Body of pancreas (tissue), 4 donors: Measurements from ENCODE around the gene FRMD7. TPM values are rescaled to one million over a fixed set of nuclear protein-coding genes. Genes with fewer than 3 reads are reported as not detected.

Experiments
- ATAC-seq: fragments of 150-250 bp; one replicate; pipeline ENCODE4 v1.9.1; 2016
- DNase-seq, 4 donors: peaks; one replicate each; pipeline ENCODE4 v3.0.0-alpha.2; 2019
- H3K27ac ChIP-seq, 4 donors: fragments of 200-600 bp; sonication (generic); 1 replicate in 3 of 4; 2 replicates in 1 of 4; pipeline versions ENCODE4 v1.5.1 to v1.6.1; 2016 to 2019; ENCODE audit warnings: mild to moderate bottlenecking in 1 of 4, mixed read lengths in 1 of 4, moderate library complexity in 1 of 4
- H3K27me3 ChIP-seq, 2 donors: fragments of 200-600 bp; sonication (generic); one replicate each; pipeline ENCODE4 v1.6.0; 2016; ENCODE audit warnings: mild to moderate bottlenecking in 1 of 2
- H3K36me3 ChIP-seq, 2 donors: fragments of 200-600 bp; sonication (generic); replicated peaks in 1 of 2; 2 replicates each; pipeline ENCODE4 v1.5.1; 2016; ENCODE audit warnings: low read depth in 2 of 2; ENCODE audit not compliant: insufficient read depth in 1 of 2
- H3K4me1 ChIP-seq: fragments of 200-600 bp; sonication (generic); one replicate; pipeline ENCODE4 v1.6.0; 2016
- H3K4me3 ChIP-seq, 2 donors: fragments of 200-600 bp; sonication (generic); 1 replicate in 1 of 2; 2 replicates in 1 of 2; pipeline ENCODE4 v1.5.1; 2016 to 2019
- H3K9me3 ChIP-seq, 3 donors: fragments of 200-600 bp; sonication (generic); 1 replicate in 2 of 3; 2 replicates in 1 of 3; pipeline ENCODE4 v1.5.1; 2016
- POLR2A ChIP-seq, 3 donors: fragments of 450-650 bp; IDR thresholded peaks; one replicate each; pipeline ENCODE4 v1.6.1; 2016; ENCODE audit warnings: antibody characterized with exemption in 3 of 3, mild to moderate bottlenecking in 2 of 3
- intact Hi-C: fragments of 100-400 bp; cut with DNase I; formaldehyde crosslinking; loops from one replicate; pipeline ENCODE4 v1.15.1; 2023
- total RNA-seq, 2 donors: library from RNA; depleted of rRNA; stranded (reverse); fragments of >200 nt; gene quantifications; one replicate each; pipeline ENCODE4 v1.1.0, GENCODE V29; 2016
- TF ChIP-seq, protein P1 (sequence below), 7 experiments: fragments of 450-650 bp in 4 of 7; fragments of 200-600 bp in 3 of 7; sonication (generic) in 3 of 7; IDR thresholded peaks; one replicate each; pipeline ENCODE4 v1.5.1; 2016 to 2019; ENCODE audit warnings: antibody characterized with exemption in 7 of 7

The FRMD7 gene
- total RNA-seq, 2 donors from 2014 or later: not detected

DNA sequence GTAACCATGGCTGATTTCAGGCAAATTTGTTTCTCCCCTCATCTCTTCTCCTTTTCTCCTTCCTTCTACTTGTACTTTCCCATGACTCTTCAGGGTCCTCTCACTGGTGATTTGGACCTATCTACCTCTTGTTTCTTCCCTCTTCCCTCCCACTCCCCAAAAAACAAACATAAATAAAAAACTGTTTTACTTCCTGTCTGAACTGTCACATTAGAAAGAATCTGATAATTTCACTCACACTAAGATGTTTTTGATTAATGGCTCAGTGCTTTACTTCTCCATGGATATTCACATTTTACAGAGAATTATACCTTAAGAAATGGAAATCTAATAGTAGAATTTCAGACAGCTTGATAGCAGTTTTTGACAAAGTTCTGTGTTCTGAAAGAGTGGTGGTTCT lies 97.6 kb downstream of the FRMD7 start:
- Histone ChIP-seq H3K27ac (no peak overlapping the region), H3K9me3 (no peaks in the 10 kb centered on the region), H3K4me3 (no peak overlapping the region), H3K27me3 (no peaks in the 10 kb centered on the region), H3K36me3 (no peaks in the 10 kb centered on the region), H3K4me1 (no peaks in the 10 kb centered on the region)
- TF ChIP-seq POLR2A (IDR thresholded peaks at IDR 0.05): no peak
- TF ChIP-seq, protein P1, sequence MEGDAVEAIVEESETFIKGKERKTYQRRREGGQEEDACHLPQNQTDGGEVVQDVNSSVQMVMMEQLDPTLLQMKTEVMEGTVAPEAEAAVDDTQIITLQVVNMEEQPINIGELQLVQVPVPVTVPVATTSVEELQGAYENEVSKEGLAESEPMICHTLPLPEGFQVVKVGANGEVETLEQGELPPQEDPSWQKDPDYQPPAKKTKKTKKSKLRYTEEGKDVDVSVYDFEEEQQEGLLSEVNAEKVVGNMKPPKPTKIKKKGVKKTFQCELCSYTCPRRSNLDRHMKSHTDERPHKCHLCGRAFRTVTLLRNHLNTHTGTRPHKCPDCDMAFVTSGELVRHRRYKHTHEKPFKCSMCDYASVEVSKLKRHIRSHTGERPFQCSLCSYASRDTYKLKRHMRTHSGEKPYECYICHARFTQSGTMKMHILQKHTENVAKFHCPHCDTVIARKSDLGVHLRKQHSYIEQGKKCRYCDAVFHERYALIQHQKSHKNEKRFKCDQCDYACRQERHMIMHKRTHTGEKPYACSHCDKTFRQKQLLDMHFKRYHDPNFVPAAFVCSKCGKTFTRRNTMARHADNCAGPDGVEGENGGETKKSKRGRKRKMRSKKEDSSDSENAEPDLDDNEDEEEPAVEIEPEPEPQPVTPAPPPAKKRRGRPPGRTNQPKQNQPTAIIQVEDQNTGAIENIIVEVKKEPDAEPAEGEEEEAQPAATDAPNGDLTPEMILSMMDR (IDR thresholded peaks at IDR 0.05): no peak
- intact Hi-C loops: no loop called here
- ATAC-seq (no peak), DNase-seq (no peak)

Other genes with a start within 250 kb of the FRMD7 start
- 1 to 10 TPM; 4.9 to 5.3 TPM for gene STK26, start 104.7 kb downstream of the FRMD7 start, total RNA-seq
- 1 to 10 TPM; 7.8 to 7.9 TPM for gene RAP2C, start 91.4 kb upstream of the FRMD7 start, total RNA-seq